ENCODE measurements around the gene TOB1.
A peak's percentile ranks its signal among the peaks of the same experiment; 100 is the strongest.

TOB1 gene

GRCh38 chr17:50844117-50844700 lies 21.9 kb downstream of the TOB1 start:
- no peak for DNase-seq

GRCh38 chr17:50843150-50843905 lies 22.8 kb downstream of the TOB1 start:
- DNase-seq = no peak

GRCh38 chr17:50842506-50843149 lies 23.5 kb downstream of the TOB1 start:
- DNase-seq = no peak

- peak; percentile 61 for DNase-seq
These were observed 24.2 kb downstream of the TOB1 start for GRCh38 chr17:50841949-50842354.

- no peak for DNase-seq
These were observed 24.7 kb downstream of the TOB1 start for GRCh38 chr17:50841277-50841948.

- DNase-seq = no peak
These were observed 25.8 kb downstream of the TOB1 start for GRCh38 chr17:50840311-50840851.

GRCh38 chr17:50839591-50840310 lies 26.4 kb downstream of the TOB1 start:
- DNase-seq = no peak

- no peak for DNase-seq
These were observed 27.9 kb downstream of the TOB1 start for GRCh38 chr17:50837980-50838954.

- DNase-seq = no peak
These were observed 28.7 kb downstream of the TOB1 start for GRCh38 chr17:50837286-50837979.

GRCh38 chr17:50836826-50837225 lies 29.3 kb downstream of the TOB1 start:
- DNase-seq = no peak

- DNase-seq = peak; percentile 47
These were observed 30.6 kb downstream of the TOB1 start, which contains the start of gene WFIKKN2 for GRCh38 chr17:50835301-50836234. Gene WFIKKN2, plus strand, starts transcription at chr17:50835586. Its CDS starts 352 bp downstream, at chr17:50835938.

GRCh38 chr17:50834429-50835300 lies 31.5 kb downstream of the TOB1 start:
- peak; percentile 33 for DNase-seq

- DNase-seq = no peak
These were observed 32.4 kb downstream of the TOB1 start for GRCh38 chr17:50833510-50834428.

- DNase-seq = no peak
These were observed 33.2 kb downstream of the TOB1 start for GRCh38 chr17:50832864-50833381.

- DNase-seq = no peak
These were observed 33.8 kb downstream of the TOB1 start for GRCh38 chr17:50832267-50832863.

- no peak for DNase-seq
These were observed 34.7 kb downstream of the TOB1 start for GRCh38 chr17:50831471-50831928.

Measured in NCI-H146 (cell line).